HG03039 (cell line): ENCODE measurements around the gene GUCY1B1.

ENCODE experiments used
- ATAC-seq: cut with Tn5 transposase; IDR thresholded peaks from one replicate; pipeline ENCODE4 v1.9.1; 2021; ENCODE audit warnings: mild to moderate bottlenecking, moderate library complexity; ENCODE audit not compliant: unreplicated experiment

The GUCY1B1 gene

GRCh38 chr4:155799116-155799793 lies 40.4 kb downstream of the GUCY1B1 start:
- no peak for ATAC-seq

GRCh38 chr4:155799794-155800123 lies 40.9 kb downstream of the GUCY1B1 start:
- no peak for ATAC-seq

GRCh38 chr4:155800685-155801343 lies 42.0 kb downstream of the GUCY1B1 start:
- no peak for ATAC-seq

GRCh38 chr4:155802190-155802959 lies 43.6 kb downstream of the GUCY1B1 start:
- no peak for ATAC-seq

GRCh38 chr4:155805016-155805415 lies 46.2 kb downstream of the GUCY1B1 start:
- ATAC-seq, result no peak

- ATAC-seq, result no peak
Measured at GRCh38 chr4:155807021-155807420, 48.2 kb downstream of the GUCY1B1 start.

- peak; percentile 91 for ATAC-seq
Measured at GRCh38 chr4:155809835-155810234, 51.0 kb downstream of the GUCY1B1 start.

- no peak for ATAC-seq
Measured at GRCh38 chr4:155811083-155811482, 52.3 kb downstream of the GUCY1B1 start.

- no peak for ATAC-seq
Measured at GRCh38 chr4:155818639-155819038, 59.8 kb downstream of the GUCY1B1 start.

GRCh38 chr4:155819066-155819465 lies 60.2 kb downstream of the GUCY1B1 start:
- no peak for ATAC-seq

GRCh38 chr4:155820887-155821518 lies 62.2 kb downstream of the GUCY1B1 start:
- ATAC-seq, result no peak

- ATAC-seq, result no peak
Measured at GRCh38 chr4:155822572-155822971, 63.8 kb downstream of the GUCY1B1 start.

GRCh38 chr4:155828628-155829027 lies 69.8 kb downstream of the GUCY1B1 start:
- no peak for ATAC-seq

- ATAC-seq, result no peak
Measured at GRCh38 chr4:155832664-155833063, 73.8 kb downstream of the GUCY1B1 start.

GRCh38 chr4:155837203-155837796 lies 78.5 kb downstream of the GUCY1B1 start:
- ATAC-seq, result no peak

- no peak for ATAC-seq
Measured at GRCh38 chr4:155842080-155842479, 83.3 kb downstream of the GUCY1B1 start.

GRCh38 chr4:155846929-155847328 lies 88.1 kb downstream of the GUCY1B1 start:
- ATAC-seq, result no peak

GRCh38 chr4:155849042-155849441 lies 90.2 kb downstream of the GUCY1B1 start:
- ATAC-seq, result no peak

- ATAC-seq, result no peak
Measured at GRCh38 chr4:155853189-155853588, 94.4 kb downstream of the GUCY1B1 start.

- ATAC-seq, result no peak
Measured at GRCh38 chr4:155854582-155855226, 95.9 kb downstream of the GUCY1B1 start.

- no peak for ATAC-seq
Measured at GRCh38 chr4:155855897-155856296, 97.1 kb downstream of the GUCY1B1 start.
